Islet precursor cell (in vitro differentiated cells): ENCODE measurements around the gene TMEM109.
A peak's percentile ranks its signal among the peaks of the same experiment; 100 is the strongest.
"Not testable (repeated sequence)": the region's sequence is repeated elsewhere in the genome, so short reads cannot be mapped to it uniquely, and the experiment has no call there.

Experiments used
- DNase-seq: peaks from one replicate; pipeline ENCODE4 v3.0.0-alpha.2; 2018

TMEM109 gene

DNA sequence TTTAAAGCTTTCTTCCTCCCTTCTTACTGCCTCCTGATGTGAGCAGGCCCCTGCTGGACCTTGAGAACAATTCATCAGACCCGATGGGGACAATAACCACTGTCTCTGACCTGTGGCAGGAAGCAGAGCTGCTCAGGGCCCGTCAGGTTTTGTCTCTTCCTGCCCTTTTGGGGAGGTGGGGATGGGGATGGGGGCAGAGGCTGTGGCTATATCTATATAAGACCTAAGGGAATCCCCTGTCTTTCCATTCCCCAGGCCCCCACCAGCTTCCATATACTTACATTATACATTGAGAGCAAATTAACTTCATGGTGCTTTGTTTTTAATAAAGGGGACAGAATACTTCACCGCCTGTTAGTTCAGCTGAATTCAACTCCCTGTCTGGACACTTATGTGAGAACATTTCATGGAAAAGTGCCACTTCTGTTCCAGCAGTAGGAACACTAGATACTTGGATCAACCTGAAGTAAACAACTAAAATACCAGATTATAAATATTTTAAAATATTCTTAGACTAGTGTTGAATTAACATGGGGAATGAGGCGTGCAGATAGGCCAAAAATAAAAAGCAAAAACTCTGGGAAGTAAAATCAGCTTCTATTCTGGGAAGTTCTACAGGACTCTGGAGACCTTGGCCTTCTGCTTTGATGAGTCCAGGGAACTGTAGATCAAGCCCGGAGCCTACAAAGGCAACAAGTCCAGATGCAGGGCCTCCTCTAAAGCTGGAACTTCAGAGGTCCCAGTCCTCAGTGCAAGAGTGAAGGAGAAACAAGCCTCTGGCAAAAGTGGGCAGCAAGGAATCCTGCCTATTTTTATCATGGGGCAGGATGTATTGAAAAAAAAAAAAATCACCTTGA, 35.5 kb upstream of the TMEM109 start:
- DNase-seq: no peak

DNA sequence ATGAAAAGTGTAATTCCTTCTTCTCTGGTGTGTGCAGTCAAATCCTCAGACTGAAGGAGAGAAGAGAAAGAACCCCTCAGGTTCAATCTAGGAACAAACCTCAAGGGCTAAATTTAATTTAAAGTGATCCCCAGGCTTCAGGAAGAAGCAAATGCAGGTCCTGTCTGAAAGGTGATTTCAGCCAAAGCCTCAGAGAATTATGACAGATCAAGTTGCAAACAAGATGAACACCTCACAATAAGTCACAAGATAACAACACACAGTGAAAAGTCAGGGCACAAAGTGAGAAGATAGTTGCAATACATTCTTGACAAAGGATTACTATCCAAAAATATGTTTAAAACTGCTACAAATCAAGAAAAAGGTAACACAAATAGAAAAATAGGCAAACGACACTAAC, 34.9 kb upstream of the TMEM109 start:
- DNase-seq: no peak

DNA sequence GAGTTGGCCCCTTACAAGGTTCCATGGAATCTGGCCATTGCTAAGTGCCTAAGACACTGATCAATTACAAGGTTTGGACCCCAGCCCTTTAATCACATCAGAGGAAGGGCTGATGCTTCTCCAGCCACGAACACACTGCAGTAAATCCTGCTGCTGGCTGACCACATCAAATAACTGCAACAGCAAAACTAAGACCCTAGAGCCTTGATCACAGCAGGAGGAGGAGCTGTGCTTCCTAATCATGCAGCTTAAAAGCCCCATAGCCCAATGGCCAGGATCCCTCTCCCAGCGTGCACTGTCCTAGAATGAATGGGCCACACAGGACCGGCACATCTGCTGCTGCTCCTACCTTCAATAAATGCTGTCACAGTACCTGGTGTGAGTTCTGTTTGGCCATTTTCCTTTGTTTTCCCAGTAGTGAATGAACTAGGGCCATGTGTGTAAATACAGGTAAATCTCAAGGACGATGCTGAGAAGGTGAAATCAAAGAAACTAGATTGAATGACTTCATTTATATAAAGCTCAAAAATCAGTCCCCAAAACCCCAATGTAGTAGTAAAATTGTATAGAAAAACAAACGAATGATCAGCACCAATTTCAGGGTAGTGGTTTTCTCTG, 33.9 kb upstream of the TMEM109 start:
- peak; percentile 33 for DNase-seq

DNA sequence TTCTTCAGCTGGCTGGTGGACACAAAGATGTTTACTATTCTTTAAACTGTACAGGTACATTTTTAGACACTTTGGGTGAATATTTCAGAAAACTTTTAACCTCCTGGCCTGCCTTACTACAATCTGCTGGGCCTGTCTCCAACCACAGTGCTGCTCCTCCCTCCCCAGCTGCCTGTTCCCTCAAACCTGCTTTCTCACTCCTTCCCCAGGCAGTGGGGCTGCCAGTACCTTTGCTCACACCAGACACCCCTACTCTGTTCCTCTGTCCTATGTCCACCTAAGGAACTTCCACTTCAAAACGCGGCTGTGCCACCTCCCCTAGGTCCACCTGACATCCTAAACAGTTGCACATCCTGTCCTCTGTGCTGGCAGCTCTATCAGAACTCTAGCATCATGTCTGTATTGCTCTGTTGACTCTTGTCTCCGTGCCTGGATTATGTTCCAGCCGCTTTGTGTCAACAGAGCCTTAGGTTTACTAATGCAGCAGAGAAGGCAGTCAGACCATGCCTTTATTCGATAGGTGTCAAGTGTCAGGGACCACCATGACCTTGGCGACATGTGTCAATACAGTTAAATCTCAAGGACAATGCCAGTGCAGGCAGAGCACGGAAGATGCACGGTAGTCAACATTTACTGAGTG, 33.2 kb upstream of the TMEM109 start:
- no peak for DNase-seq

DNA sequence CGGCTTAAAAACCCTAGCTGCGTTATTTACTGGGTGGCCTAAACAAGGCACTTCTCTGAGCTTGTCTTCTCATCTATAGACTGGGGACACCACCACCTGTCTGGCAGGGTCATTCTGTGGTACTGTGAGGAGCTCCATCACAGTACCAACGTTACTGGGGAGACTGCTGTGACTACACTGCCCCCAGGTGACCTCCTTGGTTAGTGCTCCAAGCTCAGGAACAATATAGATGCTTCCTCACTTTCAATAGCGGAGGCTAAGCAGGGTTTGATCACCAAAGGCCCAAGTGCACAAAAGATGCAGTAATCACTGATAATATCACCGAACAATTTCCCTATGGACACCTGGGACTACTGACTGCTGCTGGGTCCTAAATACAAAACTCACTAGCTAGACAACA, 26.4 kb upstream of the TMEM109 start:
- peak; percentile 75 for DNase-seq

DNA sequence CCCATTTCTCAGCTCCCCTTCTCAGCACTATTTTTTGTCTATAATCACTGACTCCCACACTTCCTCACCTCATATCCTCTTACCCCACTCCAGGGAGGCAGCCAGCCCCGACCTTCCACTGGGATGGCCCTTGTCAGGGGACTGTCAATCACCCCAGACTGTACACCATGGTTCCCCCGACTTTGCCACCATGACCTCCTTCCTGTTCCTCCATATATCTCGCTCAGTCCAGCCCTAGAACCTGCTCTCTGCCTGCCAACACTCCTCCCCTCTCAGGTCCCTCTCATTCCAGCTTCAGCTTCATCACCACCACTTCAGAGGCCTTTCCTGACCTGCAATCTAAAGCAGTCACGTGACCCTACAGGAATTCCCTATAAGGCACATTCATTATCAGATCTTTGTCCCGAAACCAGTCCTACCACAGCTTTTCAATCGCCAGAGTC, 24.1 kb upstream of the TMEM109 start:
- DNase-seq: no peak

DNA sequence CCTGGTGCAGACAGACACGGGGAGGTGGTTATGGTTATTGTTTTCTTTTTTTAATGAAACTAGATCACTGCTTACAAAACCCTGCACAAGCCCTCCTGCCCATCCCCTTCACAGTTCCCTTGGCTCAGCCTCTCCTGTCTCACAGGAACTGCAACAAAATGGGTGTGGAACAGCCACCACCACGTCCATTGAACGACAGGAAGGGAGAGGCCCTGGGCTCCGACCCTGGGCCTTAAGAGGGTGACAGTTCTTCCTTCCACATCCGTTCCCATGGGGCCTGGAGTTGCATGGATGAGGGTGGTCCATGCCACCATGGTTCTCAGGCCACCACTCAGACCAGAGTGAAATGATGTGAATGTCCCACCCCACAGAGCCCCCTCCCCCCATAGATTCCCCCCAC, 23.3 kb upstream of the TMEM109 start:
- DNase-seq: no peak

DNA sequence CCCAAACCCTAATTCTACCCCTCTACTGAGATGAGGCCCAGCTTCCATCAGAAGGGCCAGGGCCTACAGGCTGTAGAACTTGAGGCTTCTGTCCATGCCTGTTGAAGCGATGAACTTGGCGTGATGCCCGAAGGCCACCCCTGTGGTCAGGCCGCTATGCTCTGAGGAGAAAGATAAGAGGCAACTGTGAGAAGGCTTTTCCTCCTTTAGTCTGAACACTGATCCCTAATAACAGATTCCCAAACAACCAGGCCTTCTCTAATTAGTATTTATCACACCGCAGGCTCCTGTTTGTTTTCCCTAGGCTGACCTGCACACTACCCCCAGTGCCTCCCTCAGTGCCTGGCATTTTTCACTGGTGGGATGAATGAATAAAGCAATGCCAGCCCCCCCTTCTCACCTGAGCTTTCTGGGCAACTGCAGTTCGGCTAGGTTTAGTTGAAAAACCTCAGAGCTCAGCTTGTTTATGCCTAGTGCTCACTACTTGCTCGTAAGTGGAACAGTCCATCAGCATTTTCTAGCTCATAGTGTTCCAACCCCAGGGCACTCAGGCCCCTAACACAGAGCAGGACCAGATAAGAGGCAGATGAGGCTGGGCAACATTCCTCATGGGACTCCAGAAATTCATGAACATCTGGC, 22.7 kb upstream of the TMEM109 start:
- peak; percentile 38 for DNase-seq

DNA sequence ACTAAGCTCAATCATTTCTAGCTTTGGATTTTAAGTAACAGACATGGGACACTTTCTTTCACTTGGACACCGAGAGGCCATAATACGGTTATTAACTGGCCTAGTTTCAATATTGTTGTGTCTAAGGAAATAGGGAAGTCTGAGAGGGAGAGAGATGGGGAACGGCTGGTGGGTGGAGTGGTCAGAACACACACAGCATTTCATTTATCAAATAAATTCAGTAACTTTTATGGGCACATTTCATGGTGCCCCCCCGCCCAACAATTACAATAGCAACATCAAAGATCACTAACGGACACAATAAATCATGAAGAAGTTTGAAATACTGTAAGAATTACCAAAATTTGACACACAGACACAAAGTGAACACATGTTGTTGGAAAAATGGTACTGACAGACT, 18.3 kb upstream of the TMEM109 start:
- DNase-seq: no peak

DNA sequence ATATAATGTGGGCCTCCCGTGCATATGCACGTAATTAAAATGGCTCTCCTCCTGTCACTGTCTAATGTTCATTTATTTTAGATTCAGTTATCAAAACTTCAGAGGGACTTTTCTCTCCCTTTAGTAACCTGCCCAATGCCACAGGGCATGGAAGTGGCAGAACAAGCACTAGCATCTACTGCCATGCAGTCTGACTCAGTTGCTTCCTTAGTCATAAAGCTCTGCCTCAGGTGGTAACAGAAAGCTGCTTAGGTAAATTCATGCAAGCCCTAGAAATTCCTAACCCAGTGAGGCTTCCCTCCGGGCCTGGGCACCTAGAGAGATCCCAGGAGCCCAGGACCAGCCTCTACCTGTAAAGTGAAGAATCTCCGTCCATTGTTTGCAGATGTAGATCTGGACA, 16.5 kb upstream of the TMEM109 start:
- no peak for DNase-seq

DNA sequence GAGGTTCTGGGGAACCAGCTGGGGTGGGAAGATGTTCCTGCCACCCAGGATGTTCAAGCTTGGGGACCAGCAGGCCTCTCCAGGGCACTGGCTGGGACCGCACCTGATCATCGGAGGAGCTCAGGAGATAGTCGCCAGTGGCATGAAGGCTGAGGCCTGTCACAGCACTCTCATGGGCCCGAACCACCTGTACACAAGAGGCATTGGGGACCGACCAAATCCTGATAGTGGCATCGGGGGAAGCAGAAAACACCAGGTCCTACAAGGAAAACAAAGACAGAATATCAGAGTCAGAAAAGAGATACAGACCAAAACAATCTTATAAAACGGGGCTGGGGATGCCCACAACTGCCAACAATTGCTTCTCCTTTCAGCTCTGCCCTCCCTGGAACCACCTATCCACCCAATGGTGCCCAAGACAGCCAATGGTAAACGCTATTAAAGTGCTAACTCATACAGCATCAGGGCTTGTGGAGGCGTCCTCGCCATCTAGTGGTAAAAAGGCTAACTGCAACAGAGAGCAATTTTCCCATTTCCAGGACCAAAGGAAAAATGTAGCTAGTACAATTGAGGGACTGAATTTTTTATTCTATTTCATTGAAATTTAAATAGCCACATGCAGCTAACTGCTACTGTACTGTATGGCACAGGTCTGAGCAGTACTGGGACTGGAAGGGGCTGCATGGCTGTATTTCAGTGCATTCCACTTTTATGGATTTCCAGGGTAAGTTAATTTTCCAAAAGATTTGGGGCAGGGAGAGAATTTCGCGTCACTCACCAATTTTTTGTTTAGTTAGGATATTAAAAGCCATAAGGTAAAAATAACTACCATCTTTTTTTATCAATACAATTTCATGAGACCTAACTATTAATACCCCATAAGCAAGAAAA, 14.7 kb upstream of the TMEM109 start:
- DNase-seq: no peak

DNA sequence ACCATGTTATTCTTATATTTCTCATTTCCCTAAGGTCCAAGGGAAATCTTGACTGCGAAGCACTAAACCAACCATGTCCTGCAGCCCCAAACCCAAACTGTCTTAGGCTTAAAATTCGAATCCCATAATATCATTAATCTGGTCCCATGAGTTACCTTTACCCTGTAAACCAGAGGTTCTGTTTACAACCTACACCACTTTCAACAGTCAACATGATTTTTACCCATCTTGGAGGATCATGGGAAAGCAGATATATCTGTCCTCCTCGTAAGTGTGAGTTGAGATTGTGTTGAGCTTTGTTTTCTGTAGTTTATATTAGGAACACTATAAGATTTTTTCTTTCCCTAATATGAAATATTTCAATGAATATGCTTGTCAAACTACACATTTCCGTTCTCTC, 14.0 kb upstream of the TMEM109 start:
- DNase-seq: no peak

DNA sequence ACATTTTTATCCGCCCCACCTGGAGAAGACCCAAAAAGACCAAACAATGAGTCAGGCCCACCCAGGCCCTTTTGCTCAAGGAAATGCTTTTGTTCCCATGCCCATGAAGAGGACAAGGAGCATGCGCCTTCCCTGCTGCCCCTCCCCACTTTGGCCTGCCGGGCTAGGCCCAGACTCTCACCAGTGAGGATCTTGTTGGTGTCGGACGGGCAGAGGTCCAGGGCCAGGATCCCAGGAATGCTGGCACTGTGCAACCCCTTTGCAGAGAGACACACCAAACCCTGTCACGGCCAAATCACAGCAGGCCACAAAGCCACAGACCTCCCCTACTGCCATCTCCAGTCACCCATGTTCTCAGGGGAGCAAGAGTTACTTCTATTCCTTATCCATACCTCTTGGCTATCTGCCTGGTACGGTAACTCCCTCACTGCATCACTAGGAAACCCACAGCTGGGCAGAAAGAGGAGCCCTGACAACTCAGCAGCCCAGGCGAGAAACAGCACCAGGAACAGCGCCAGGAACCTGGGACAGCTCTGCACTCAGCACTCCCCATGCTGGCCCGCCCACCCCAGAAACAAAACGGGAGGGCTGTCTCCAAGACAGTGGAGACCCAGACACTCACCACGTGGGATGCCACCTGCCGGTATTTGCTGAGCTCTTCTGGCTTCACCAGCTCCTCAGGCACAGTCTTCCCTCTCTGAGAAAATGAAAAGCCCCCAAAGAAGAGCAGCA, 13.1 kb upstream of the TMEM109 start:
- no peak for DNase-seq

DNA sequence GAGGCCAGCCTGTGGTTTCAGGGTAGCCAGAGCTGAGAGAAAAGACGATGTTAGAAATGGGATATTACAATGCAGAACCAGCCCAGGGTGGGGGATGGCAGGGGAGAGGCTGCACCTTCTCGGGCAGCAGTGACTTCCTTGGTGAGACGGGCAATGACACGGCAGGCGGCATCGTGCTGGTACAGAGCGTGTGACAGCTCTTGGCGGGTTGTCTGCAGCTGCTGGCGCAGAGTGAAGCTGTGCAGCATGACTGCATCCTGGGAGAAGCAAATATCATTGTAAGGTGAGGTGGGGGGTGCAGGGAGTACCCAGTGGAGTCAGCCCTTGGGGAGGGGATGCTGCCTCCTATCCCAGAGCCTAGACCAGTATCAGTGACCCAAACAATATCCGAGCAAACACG, 11.3 kb upstream of the TMEM109 start:
- no peak for DNase-seq

DNA sequence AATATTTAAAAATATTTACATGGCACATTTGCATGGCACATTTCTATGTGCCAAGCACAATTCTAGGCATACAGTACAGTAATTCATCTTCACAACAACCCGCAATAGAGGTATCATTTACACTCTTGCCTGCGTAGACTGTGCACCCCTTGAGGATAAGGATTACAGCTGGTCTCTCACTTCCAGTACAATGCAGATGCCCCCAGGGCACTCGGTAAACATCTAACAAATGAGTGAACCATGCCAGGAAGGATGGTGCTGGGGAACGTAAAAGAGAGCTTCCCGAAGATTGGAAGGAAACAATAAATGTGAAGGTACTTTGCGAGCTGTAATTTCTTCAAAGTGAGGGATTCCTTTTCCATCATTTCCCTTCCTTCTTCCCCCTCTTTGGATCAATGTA, 8.9 kb upstream of the TMEM109 start:
- DNase-seq: no peak

DNA sequence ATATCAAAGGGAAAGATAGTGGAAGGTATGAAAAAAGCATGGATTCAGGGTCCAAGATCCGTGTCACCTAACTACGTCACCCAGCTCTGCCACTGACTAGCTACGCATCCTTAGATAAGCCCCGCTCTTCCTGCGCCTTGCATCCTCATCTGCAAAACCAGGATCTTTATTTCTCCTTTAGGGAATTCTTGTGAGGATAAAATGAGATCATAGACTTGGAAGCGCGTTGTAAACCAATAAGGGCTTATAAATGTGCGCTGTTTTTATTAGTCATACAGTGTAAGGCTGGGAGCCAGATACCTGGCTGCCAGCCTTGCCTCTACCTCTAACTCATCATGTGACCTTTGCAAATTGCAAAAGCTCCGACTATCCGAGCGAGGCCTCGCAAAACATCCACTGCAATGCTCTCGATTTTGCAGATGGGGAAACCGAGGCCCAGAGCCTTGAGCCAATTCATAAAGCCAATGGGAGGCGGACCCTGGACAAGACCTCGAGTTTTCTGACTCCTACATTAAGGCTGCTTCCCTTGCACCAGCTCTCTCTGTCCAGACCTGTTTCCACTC, 8.3 kb upstream of the TMEM109 start:
- DNase-seq: no peak

DNA sequence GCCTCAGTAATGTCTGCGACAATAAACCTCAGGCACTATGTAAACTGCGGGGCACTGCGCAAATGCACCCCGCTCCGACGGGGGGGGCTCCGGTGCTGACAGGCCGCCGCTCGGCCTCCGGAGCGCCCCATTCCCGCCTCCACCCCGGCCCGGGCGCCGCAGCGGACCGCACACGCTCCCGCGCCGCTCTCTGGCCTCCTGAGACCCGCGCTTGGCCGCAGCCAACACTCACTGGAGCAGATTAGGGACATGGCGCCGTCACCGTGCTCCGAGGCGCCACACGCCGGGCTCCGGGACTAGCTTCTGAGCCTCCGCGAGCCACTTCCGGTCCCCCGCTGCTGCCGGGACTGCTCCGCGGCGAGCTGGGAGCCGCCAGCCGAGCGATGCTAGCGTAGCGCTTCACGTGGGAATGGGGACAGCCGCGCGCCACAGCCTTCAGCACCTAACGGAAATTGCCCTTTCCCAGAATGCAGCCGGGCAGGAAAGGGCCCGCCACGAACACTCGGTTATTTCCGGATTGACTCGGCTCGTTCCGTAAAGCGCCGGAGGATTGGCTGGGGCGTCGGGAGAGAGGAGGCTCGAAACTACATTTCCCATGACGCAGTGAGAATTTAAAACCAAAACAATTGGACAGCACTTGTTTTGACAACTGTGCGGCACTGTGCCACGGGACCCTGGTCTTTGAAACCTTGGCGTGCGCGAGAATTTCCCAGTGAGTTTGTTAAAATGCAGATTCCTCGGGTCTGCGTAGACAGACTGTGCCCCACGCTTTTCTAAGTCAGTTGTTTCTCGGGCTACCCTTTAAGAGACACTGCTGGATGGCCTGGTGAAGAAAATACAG, 7.6 kb upstream of the TMEM109 start, which contains the start of gene PRPF19:
Gene PRPF19 (minus strand): TSS at position 454 of the 841 bp plus-strand sequence. CDS start 203 bp downstream, at position 251.
- DNase-seq: peak; percentile 99

DNA sequence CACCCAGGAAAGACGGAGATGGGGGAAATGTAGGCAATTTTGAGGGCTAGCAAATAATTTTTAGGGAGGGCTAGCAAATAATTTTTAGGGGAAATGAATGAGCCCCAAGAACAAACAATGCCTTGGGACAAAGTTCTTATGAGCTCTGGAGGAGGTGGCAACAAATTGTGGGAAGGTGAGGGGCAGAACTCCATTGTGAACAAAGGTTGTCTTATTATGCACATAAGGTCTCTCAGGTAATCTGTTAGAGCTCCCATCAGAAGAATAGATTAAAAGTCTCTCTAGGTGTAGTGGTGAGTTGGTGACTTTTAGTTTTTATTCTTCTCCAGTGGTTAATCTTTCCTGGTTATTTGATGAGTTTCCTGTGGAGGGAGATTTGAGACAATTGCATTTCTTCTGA, 5.2 kb upstream of the TMEM109 start:
- no peak for DNase-seq

DNA sequence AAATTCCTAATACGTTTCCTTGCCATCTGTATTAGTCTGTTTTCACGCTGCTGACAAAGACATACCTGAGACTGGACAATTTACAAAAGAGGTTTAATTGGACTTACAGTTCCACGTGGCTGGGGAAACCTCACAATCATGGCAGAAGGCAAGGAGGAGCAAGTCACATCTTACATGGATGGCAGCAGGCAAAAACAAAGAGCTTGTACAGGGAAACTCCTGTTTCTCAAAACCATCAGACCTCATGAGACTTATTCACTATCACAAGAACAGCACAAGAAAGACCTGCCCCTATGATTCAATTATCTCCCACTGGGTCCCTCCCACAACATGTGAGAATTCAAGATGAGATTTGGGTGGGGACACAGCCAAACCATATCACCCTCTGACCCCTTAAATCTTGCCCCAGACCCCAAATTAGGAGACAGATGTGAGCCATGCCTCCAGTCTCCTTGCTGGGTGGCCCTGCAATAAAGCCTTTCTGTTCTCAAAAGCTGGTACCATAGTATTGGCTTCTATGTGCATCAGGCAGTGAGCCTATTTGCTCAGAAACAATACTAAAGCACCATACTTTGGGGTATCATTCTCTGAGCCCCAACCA, 4.2 kb upstream of the TMEM109 start:
- DNase-seq: not testable (repeated sequence)

DNA sequence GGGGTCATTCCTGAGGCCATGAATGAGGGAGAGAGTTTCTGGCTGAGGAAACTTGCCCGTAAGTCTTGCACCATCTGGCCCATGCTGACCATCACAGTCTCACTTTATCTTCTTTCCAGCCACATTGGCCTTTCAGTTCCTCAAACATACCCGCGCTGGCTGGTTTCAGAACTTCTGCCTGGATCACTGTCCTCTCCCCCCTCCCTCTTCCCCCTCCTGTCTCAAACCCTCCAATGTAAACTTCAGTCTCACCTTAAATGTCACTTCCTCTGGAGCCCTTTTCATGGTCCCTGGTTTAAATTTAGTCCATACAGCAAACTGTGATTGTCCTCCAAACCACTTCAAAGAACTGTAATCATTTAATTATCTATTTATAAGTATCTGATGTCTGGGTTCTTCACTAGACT, 3.7 kb upstream of the TMEM109 start:
- no peak for DNase-seq
